Measurements from ENCODE around the gene MT1HL1.

DNA sequence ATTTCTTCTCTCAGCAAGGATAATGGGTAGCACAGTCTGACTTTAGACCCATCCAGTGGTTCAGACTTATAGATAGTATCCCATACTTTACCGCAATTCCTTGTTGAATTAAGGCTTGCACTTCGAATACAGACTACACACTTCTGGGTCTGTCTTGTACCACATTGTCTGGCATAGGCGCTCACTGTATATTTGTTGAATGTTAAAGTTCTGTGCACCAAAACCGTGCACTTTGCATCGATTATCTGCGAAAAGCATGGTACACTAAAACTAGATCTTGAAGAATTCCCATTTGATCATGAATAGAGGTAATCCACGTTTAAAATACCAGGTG is 37.2 kb upstream of the MT1HL1 start:
- TF ChIP-seq EZH2phosphoT487 (IDR thresholded peaks at IDR 0.05; ENCODE audit: insufficient read depth, low read depth) = no peak
- no peak for TF ChIP-seq EZH2 (IDR thresholded peaks at IDR 0.05; ENCODE audit: insufficient read depth, poor library complexity, severe bottlenecking)

Data from GM23248 (cell line).